HG03280 (cell line): ENCODE results near the gene ST3GAL3.
"Not testable (repeated sequence)": the region's sequence is repeated elsewhere in the genome, so short reads cannot be mapped to it uniquely, and the experiment has no call there.

Experiments
- ATAC-seq: cut with Tn5 transposase; IDR thresholded peaks from one replicate; pipeline ENCODE4 v1.9.1; 2021; ENCODE audit warnings: mild to moderate bottlenecking, moderate library complexity; ENCODE audit not compliant: unreplicated experiment

ST3GAL3 gene

DNA sequence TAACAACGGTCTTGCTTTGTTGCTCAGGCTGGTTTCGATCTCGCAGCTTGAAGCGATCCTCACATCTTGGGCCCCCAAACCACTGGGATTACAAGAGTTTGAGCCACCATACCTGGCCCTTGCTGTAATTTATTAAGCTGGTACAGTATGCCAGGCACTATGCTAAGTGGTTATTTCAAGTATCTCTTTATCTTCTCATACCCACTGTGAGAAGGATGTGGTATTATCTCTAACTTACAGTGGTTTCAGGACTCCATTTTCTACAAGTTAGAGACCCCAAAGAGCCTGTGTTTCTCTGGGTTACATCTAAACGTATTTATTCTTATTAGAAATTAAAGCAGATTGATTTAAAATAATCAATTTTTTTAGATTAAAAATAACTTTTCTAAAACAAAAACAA, 8.1 kb upstream of the ST3GAL3 start:
- ATAC-seq: no peak

DNA sequence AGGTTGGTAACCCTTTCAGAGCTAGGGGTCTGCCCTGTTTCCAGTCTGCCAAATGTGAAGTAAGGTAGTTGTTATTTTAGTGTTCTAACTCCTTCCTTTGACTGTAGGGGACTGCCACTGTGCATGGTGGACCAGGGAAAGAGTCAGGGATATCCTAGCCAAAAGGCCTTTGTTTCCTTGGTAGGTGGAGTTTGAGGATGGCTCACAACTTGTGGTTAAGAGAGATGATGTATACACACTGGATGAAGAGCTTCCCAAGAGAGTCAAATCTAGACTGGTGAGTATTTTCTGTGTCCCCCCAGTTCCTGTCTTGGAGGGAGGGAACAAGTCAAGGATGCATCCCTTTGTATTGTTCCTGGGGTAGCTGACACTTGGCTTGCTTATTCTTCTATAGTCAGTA, 3.5 kb upstream of the ST3GAL3 start:
- no peak for ATAC-seq

- ATAC-seq: no peak
These were observed 2.5 kb upstream of the ST3GAL3 start for GRCh38 chr1:43704838-43705237.

DNA sequence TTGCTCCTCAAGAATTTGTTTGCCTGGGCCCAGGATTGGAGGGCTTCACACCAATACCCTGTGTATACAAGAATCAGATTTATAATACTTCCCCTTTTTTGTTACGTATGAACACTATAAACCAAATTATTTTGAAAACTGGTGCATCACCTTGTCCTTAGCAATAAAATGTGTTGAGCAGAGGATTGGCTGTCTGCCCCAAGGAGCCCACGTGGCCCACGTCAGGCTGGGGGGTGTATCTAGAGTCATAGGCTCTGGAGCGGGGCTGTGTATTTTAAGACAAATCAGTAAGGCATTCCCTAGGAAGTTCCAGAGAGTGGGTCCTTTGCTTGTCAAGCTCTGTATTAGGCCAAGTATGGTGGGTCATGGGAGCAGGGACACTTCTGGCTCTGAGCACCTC, 2.0 kb upstream of the ST3GAL3 start:
- no peak for ATAC-seq

DNA sequence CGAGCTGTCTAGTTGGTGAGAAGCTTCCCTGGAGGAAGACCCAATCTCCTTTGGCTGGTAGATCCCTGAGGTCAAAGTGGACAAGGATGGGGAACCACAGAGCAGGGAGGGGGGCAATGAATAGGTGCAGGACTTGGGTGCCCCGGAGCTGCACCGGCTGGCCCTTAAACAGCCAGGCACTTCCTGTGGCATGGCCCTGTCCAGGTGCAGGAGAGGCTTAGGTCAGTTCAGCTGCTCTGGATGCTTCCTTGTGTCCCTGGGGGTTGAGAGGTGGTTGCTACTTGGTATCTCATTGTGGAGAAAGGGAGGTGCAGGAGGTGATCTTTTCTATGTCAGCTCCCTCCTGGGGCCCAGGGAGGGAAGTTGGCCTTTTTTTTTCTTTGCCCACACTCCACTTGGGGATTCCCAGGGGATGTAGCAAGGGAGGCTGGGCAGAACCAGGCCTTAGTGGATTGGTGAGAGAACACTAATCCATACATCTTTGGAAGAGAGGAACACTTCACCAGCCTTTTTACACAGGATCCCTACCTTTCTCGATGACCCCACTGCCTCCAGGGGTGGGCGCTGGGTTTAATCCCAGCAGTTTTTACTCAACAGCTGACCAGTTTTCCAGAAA, 1.2 kb upstream of the ST3GAL3 start:
- ATAC-seq: no peak

GRCh38 chr1:43706598-43707189, 642 bp upstream of the ST3GAL3 start:
- ATAC-seq: no peak

DNA sequence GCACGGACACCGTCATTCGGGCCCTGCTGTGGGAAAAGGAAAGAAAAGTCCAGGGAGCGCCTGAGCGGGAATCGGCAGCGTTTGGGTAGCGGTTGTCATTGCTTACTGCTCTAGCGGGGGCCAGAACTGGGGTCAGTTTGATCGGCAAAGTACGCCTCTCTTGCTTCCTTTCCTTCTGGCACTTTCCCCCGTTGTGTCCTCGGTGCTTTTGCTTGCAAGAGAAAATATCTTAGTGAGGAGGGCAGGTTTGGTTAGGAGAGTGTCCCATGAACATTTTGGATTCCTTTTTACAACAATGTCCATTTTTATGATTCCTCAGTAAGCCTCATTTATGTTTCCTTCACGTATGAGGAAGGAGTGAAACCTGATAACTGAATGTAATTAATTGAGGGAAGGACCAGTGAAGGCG, 670 bp downstream of the ST3GAL3 start:
- ATAC-seq: no peak

GRCh38 chr1:43711049-43711448, 3.7 kb downstream of the ST3GAL3 start:
- ATAC-seq: no peak

- ATAC-seq: no peak
These were observed 4.4 kb downstream of the ST3GAL3 start for GRCh38 chr1:43711524-43712386.

DNA sequence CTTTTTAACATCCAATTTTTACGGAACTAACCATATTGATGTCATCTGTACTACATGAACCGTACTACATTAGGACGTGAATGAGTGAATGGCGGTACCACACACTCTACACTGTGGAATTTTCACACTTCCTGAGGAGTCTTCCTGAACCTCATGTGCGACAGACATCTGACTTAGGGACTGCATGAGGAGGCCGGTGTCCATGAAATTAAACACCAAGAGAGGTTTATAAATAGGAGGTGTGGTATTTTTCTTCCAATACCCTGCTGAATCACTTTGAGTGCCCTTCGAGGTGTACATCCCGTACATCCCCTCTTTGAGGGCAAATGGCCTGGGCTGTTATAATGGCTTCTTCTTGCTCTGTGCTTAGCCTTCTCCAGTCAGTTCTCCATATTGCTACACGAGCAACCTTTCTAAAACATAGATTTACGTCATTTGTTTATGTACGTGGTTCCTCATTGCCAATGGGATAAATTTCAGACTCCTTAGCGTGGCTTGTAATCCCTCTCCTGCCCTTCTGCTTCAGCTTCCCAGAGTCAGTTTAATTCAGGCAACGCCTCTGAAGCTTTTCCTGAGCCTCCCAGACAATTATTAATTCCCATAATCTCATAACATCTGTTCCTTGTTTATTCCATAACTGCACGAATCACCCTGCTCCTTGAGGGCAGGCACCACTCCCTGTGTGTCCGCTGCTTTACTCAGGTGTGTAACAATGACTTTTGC, 9.4 kb downstream of the ST3GAL3 start:
- no peak for ATAC-seq

GRCh38 chr1:43719063-43719462, 11.7 kb downstream of the ST3GAL3 start:
- no peak for ATAC-seq

- not testable (repeated sequence) for ATAC-seq
These were observed 12.5 kb downstream of the ST3GAL3 start for GRCh38 chr1:43719670-43720419.

GRCh38 chr1:43722810-43723209, 15.5 kb downstream of the ST3GAL3 start:
- no peak for ATAC-seq

DNA sequence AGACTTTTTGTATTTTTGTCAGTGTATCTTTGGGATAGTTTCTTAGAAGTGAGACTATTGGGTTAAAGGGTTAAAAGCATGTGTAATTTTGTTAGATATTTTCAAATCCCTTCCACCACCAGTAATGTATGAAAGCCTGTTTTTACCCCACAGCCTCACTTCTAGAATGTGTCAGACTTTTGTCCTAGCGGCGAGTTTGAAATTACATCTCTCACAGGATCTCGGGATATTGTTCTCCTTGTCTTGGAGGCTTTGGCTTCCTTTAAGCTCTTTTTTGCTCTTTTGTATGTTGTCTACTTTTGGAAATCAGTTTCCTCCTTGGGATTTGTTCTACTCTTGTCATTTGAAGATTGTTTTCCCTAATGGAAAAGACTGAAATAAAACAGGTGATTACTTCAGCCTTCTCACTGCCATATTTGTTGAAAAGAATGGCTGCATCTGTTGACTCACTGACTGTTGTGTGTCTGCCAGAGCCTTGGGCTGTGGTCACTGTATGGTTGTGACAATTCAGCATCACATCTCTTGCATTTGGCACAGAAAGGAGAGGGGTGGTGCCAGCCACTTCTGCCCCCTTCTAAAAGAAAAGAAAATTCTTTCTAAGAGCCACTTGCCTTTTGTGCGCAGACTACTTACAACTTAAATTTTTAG, 22.6 kb downstream of the ST3GAL3 start:
- no peak for ATAC-seq

GRCh38 chr1:43731867-43732531, 24.7 kb downstream of the ST3GAL3 start:
- no peak for ATAC-seq

DNA sequence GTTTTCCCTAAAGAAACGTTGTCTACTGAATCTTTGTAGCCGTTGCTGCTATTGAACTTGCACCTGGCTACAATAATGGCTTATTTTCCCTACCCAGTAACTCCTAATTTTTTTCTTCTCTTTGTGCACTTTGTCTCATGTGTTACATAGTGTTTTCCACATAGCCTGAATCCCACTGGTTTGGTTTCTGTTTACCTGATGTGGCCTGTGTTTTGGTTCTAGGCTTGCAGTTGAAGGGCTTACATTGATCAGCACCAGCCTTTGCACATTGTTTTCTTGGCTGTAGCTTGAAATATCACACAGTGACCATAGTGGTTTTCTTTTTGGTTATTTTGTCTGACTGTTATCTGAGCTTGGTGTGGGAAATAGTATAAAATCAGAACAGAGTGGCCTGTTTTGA, 29.5 kb downstream of the ST3GAL3 start:
- ATAC-seq: no peak

DNA sequence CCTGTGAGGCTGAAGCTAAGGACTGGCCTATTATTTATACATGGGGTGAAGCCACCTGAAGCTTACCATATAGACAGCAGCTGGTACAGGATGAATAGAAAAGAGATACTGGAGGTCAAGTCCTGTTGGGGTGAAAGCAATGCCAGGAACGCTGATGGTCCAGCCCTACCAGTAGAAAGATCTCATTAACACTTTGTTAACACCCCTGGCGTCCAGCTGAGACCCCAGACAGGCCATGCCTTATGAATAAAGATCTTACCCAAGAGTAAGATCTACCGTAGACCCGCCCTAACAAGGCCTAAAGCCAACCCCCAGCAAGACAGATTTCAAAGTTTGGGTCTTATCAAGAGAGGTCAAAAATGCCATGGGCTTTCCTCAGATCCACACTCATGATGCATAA, 34.7 kb downstream of the ST3GAL3 start:
- no peak for ATAC-seq

DNA sequence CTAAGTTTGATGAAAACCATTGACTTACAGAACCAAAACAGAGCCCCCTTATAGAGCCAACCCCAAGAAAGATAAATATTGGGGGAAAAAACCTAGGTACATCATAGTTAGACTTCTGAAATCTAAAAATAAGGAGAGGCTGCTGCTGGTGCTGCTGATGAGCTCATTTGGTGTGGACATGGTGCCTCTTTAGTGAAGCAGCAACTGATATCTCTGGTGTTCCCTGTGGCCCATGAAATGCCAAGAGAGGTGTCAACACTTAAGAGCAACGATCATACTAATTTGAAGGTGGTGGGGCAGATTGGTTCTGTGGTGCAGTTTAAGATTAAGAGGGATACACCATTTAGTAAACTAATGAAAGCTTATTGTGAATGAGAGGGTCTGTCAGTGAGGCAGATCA, 35.9 kb downstream of the ST3GAL3 start:
- no peak for ATAC-seq

DNA sequence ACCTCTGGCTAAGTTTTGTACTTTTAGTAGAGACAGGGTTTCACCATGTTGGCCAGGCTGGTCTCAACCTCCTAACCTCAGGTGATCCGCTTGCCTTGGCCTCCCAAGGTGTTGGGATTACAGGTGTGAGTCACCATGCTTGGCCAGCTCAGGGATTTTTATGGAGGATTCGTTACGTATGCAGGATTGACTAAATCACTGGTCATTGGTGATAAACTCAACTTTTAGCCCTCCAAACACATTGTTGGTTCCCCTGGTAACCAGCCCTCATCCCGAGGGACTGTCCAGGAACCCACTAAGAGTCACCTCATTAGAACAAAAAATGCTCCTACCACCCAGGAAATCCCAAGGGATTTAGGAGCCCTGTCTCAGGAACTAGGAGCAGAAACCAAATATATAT, 40.4 kb downstream of the ST3GAL3 start:
- ATAC-seq: no peak

- no peak for ATAC-seq
These were observed 42.7 kb downstream of the ST3GAL3 start for GRCh38 chr1:43750083-43750482.
